GM21381 (cell line): ENCODE measurements around the gene GLOD4.
A peak's percentile ranks its signal among the peaks of the same experiment; 100 is the strongest.

Experiments
- ATAC-seq: cut with Tn5 transposase; IDR thresholded peaks from one replicate; pipeline ENCODE4 v1.9.1; 2021; ENCODE audit warnings: mild to moderate bottlenecking, moderate library complexity; ENCODE audit not compliant: unreplicated experiment

The GLOD4 gene

DNA sequence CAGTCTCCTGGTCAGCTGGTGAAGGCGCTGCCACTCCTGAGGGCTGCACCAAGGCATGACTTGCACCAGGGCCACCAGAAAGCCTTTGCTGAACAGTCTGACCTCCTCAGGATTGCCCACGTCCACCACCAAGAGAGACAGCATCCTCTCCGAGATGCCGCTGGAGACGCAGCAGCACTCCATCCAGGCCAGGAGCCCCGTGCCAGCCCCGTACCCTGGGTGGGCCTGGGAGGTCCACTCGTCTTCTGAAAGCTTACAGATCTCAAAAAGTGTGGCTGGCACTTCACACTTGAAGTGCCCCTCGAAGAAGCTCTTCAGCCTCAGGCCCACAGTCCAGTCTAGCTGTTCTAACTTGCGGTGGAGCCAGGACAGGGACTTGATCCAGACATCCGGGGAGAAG, 36.7 kb downstream of the GLOD4 start:
- ATAC-seq: no peak

DNA sequence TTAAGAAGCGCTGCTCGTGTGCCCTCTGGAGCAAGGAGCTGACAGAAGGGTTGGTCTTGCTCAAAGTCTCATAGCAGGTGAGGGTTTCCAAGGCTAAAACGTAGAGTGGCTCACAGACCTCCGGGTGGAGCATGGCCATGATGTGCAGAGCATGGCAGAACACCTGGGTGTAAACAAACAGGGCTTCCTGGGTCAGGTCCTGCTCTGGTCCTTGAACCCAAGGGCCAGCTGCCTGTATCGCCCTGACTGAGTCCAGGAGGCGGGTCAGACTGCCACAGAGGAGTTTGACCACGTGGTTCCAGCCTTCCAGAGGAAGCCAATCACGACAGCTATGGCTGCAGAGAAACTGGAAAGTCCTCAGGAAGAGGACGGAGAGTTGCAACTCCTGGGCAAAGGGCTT, 37.1 kb downstream of the GLOD4 start:
- no peak for ATAC-seq

GRCh38 chr17:743139-743538, 38.9 kb downstream of the GLOD4 start:
- ATAC-seq: no peak

DNA sequence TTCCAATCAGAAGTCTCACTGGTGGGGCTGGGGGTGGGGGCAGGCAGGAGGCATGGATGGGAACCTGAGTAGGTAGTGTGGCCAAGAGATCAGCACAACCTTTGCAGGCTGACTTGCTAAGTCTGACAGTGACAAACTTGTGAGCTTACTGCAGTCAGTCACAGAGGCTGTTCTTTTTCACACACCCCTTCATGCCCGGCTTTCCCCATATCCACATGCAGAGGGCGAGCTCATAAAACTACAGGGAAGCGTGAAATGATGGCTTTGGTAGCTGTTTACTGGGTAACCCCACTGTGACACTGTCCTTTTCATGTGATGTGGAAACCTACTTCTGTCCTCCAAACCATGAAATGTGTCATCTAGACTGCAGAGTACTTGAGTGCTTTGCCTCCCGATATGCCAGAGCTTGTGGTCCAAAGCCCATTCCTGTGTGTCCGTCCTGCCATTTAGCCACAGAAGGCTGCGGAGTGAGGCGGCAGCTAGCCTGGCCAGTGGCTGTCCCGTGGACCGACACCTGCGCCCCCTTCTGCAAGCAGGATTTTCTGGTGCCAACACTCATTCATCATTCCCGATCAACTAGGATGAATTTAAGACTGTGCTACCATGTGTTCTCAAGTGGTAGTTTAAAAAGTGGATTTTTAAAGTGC, 39.8 kb downstream of the GLOD4 start:
- ATAC-seq: no peak

- peak; percentile 82 for ATAC-seq
Measured at GRCh38 chr17:740240-741017, 41.7 kb downstream of the GLOD4 start.

DNA sequence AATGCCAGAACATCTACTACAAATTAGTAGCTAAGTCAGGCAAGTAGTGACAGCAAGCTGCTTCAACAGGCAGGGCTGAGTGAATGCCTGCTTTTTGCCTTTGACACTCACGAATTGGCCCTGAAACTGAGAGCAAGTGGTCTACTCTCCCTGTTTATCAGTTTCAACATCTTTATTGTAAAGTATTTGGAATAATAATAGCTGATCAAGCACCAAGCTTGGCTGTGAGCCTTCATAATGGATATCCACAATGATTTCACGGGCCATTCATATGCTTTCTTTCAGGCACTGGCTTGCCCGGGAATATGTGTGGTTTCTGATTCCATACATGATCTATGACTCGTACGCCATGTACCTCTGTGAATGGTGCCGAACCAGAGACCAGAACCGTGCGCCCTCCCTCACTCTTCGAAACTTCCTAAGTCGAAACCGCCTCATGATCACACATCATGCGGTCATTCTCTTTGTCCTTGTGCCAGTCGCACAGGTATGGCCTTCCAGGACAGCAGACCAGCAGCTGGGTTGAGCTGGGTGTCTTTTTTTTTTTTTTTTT, 44.4 kb downstream of the GLOD4 start:
- no peak for ATAC-seq

DNA sequence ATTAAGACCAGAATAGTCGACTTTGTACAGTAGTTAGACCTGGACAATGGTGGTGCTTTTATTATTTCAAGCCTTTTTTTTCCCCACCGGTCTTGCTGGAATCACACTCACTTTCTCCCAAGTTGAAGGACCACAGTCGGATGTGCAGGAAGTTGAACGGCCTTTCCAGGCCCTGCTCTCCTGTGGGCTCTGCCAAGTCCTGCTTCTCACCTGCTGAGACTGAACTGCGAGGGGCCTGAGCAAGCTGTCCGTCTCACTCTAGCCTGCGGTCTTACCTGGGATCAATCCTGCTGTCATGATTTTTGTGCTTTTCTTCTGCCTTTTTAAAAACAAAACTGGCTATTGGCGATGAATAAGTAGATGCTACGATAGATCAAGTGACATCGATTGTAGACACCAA, 48.3 kb downstream of the GLOD4 start:
- no peak for ATAC-seq

GRCh38 chr17:732902-733720, 49.0 kb downstream of the GLOD4 start:
- ATAC-seq: peak; percentile 35

DNA sequence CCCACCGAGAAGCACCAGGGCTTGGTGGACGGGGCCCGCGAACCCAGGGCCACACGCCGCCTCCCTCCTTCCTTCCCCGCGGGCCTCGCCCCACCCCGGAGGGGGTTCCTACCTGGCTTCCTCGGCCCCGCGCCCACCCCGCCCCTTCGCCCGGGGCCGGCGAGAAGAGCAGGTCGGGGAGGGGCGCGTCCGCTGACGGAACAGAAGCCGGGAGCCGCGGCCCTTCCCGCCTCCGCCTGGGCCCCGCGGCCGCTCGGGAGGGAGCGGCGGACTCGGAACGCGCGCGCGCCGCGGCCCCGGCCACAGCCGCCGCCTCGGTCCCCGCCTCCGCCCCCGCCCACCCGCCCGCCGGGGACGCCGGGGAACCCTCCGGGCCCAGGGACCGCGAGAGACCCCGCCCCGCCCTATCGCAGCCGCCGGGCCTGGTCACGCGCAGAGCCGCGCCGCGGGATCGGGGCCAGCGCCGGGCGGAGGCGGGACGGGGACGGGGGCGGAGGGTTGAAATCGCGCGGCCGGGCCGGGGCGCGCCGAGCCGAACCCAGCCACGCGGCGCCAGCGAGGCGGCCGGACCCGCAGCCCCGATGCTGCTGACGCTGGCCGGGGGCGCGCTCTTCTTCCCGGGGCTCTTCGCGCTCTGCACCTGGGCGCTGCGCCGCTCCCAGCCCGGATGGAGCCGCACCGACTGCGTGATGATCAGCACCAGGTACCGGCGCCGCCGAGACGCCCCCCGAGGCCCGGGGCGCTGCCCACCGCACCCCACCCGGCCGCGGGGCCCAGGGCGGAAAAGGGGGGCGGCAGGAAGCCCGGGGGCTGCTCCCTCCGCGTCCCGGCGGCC, 49.8 kb downstream of the GLOD4 start, which contains the start of gene TLCD3A:
TLCD3A (plus strand) TSS at position 530 of the 835 bp plus-strand sequence; CDS start at position 582, 52 bp downstream.
- peak; percentile 50 for ATAC-seq

DNA sequence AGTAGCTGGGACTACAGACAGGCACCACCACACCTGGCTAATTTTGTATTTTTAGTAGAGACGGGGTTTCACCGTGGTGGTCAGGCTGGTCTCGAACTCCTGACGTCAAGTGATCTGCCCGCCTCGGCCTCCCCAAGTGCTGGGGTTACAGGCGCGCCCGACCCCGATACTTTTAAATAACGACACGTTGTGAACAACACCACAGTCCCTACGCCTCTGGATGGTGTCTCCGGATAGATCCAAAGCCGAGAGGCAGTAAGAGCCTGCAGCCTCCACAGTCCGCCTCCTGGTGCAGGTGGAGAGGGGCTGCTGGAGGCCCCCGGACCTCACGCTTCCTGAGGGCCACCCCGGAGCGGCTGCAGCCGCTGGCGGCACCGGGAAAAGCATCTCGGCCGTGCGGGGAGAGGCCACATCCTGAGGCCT, 50.4 kb downstream of the GLOD4 start:
- ATAC-seq: no peak

DNA sequence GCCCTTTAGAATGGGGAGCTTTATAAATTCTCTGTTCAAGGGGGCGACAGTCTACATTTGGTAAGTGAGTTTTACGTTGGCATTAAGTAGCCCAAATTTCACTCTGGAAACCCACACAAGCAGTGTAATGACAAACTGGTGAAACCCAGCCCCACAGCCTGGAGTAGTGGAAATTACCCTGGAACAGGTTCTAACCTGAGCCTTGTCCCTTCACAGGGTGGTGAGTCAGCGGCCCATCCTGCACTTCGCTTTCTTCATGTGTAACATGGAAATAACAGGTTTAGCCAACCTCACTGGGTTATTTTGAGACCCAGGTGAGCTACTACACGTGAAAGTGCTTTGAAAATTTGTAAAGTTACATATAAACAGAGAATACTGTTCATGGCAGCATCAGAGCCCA, 53.2 kb downstream of the GLOD4 start:
- ATAC-seq: no peak

GRCh38 chr17:726271-726919, 55.7 kb downstream of the GLOD4 start:
- ATAC-seq: no peak

GRCh38 chr17:725746-726145, 56.3 kb downstream of the GLOD4 start:
- ATAC-seq: no peak

- ATAC-seq: no peak
Measured at GRCh38 chr17:725084-725483, 57.0 kb downstream of the GLOD4 start.

DNA sequence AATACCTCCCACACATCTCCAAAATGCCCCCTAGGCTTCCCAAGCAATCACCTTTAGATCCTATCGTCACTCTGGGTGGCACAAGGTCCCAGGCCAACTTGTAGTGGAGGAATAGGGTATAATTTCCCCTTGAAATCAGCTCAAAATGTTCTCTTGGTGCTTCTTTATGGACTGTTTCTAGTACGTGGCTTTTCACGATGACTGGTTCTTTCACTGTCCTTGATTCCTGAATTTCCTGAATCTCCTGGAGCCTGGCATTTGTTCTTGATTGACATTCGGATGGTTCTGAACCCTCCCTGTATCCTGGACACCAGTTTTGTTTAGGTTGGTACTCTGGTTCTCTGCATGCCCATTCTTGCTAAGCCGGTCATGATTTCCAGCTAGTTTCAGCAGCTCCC, 60.5 kb downstream of the GLOD4 start:
- ATAC-seq: no peak

GRCh38 chr17:720706-721539, 61.2 kb downstream of the GLOD4 start:
- ATAC-seq: no peak

DNA sequence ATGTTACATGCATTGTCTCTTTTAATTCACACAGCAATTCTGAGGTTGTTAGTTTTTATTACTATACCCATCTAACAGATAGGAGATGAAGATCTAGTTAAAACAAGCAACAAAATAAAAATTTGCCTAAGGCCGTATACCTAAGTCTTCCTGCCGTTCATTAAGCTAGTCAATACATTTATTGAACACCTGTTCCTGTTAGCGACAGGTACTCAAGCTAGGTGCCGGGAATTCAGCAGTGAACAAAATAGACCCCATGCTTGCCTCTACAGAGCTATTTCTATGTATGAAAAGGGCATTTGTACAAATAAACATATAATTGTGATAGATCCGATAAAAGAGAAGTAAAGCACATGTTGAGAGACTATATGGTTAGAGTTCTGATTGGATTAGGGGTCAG, 64.0 kb downstream of the GLOD4 start:
- ATAC-seq: no peak
